Fibroblast of pulmonary artery (primary cell): ENCODE measurements around the gene HEPN1.

ENCODE experiments used
- DNase-seq: peaks from one replicate; pipeline ENCODE4 v3.0.0-alpha.2; 2010; ENCODE audit warnings: low read depth
- H3K4me3 ChIP-seq: replicated peaks from 2 replicates; pipeline ENCODE4 v1.5.1; 2011; ENCODE audit warnings: low read depth, mild to moderate bottlenecking, control low read depth, low read length, moderate library complexity
- CTCF ChIP-seq: IDR thresholded peaks from 2 replicates; pipeline ENCODE4 v1.5.1; 2011; ENCODE audit warnings: mild to moderate bottlenecking, control low read depth, low read length, inconsistent platforms; ENCODE audit errors: missing control alignments

The HEPN1 gene

GRCh38 chr11:124895471-124895971, 23.5 kb upstream of the HEPN1 start:
- TF ChIP-seq CTCF: no peak
- no peak for DNase-seq
- H3K4me3 ChIP-seq: no peak overlapping the region

GRCh38 chr11:124896071-124896750, 22.8 kb upstream of the HEPN1 start:
- TF ChIP-seq CTCF: no peak
- no peak for DNase-seq
- H3K4me3 ChIP-seq: no peak overlapping the region

GRCh38 chr11:124896821-124897391, 22.1 kb upstream of the HEPN1 start:
- no peak for TF ChIP-seq CTCF
- no peak for DNase-seq

GRCh38 chr11:124897674-124898262, 21.3 kb upstream of the HEPN1 start, which contains the start of gene ROBO4:
Gene ROBO4 (minus strand): TSS chr11:124897865. CDS start chr11:124897795, 70 bp downstream.
- TF ChIP-seq CTCF: no peak
- H3K4me3 ChIP-seq: no peak within 1 kb of the TSS

More at GRCh38 chr11:124896821-124897391, 22.1 kb upstream of the HEPN1 start:
- H3K4me3 ChIP-seq: no peak overlapping the region

GRCh38 chr11:124898263-124898680, 20.8 kb upstream of the HEPN1 start:
- DNase-seq: peak; percentile 94
- peak; percentile 24 for TF ChIP-seq CTCF
- H3K4me3 ChIP-seq: no peak overlapping the region

More at GRCh38 chr11:124897674-124898262, 21.3 kb upstream of the HEPN1 start, which contains the start of gene ROBO4:
- DNase-seq: peak; percentile 16

- no peak for TF ChIP-seq CTCF
- no peak overlapping the region for H3K4me3 ChIP-seq
- DNase-seq: peak; percentile 94
Observed at GRCh38 chr11:124898711-124899110, 20.3 kb upstream of the HEPN1 start.
